ENCODE data around the gene PTEN. TPM values are rescaled to one million over a fixed set of nuclear protein-coding genes. Genes with fewer than 3 reads are reported as not detected.

The PTEN gene
- total RNA-seq, 2 experiments from 2014 or later: 79.8 to 86.0 TPM

GRCh38 chr10:87930934-87931835 is 67.8 kb downstream of the PTEN start:
- ATAC-seq (ENCODE audit: poor library complexity): no peak
- POLR2A ChIA-PET: interaction anchor here (0.7 kb wide), 1 partner anchor 113 kb away, joined by 3 read pairs; the partner anchor contains the start of gene ATAD1
- Histone ChIP-seq H3K36me3 (ENCODE audit: insufficient read depth, low read length) (peaks cover 35% of the 10 kb centered on the region), H3K4me1 (ENCODE audit: insufficient read depth, low read length) (no peaks in the 10 kb centered on the region), H3K27me3 (ENCODE audit: control insufficient read depth in 1 of 2, insufficient read depth in 2 of 2, low read length in 2 of 2) (no peaks in the 10 kb centered on the region), H3K27ac (ENCODE audit: low read depth in 1 of 2, low read length in 2 of 2) (no peak overlapping the region), H3K4me3 (ENCODE audit: low read length) (no peak overlapping the region), H3K9me3 (ENCODE audit: control insufficient read depth in 1 of 2, insufficient read depth in 1 of 2, low read length in 2 of 2) (no peaks in the 10 kb centered on the region)
- CTCF ChIA-PET: no interaction called here
- Mint-ChIP-seq H3K36me3 (ENCODE audit: low read depth) (peaks cover 82% of the 10 kb centered on the region), H3K27me3 (no peaks in the 10 kb centered on the region), H3K4me1 (ENCODE audit: low read depth) (peaks cover 76% of the 10 kb centered on the region), H3K9me3 (no peaks in the 10 kb centered on the region), H3K4me3 (no peak overlapping the region), H3K27ac (no peak overlapping the region)
- intact Hi-C loops (cut with DNase I, micrococcal nuclease): no loop called here
- DNase-seq: peak in 1 of 14 experiments; percentile 13
- TF ChIP-seq CTCF (IDR thresholded peaks at IDR 0.05): no peak

GRCh38 chr10:87931836-87932230 is 68.4 kb downstream of the PTEN start:
- no peak overlapping the region for H3K4me3 Mint-ChIP-seq
- H3K4me1 Mint-ChIP-seq (ENCODE audit: low read depth): peaks cover 76% of the 10 kb centered on the region
- H3K36me3 Mint-ChIP-seq (ENCODE audit: low read depth): peaks cover 82% of the 10 kb centered on the region
- H3K9me3 Mint-ChIP-seq: no peaks in the 10 kb centered on the region
- no peak overlapping the region for H3K4me3 ChIP-seq (ENCODE audit: low read length)
- no peak for ATAC-seq (ENCODE audit: poor library complexity)
- intact Hi-C loops (cut with DNase I, micrococcal nuclease): no loop called here
- H3K27me3 ChIP-seq (ENCODE audit: control insufficient read depth in 1 of 2, insufficient read depth in 2 of 2, low read length in 2 of 2): no peaks in the 10 kb centered on the region
- no peaks in the 10 kb centered on the region for H3K9me3 ChIP-seq (ENCODE audit: control insufficient read depth in 1 of 2, insufficient read depth in 1 of 2, low read length in 2 of 2)
- no peak for DNase-seq
- no peak overlapping the region for H3K27ac ChIP-seq (ENCODE audit: low read depth in 1 of 2, low read length in 2 of 2)
- no peak for TF ChIP-seq CTCF (IDR thresholded peaks at IDR 0.05)
- no peaks in the 10 kb centered on the region for H3K27me3 Mint-ChIP-seq
- POLR2A ChIA-PET: no interaction called here
- peaks cover 35% of the 10 kb centered on the region for H3K36me3 ChIP-seq (ENCODE audit: insufficient read depth, low read length)
- no peak overlapping the region for H3K27ac Mint-ChIP-seq
- CTCF ChIA-PET: no interaction called here
- no peaks in the 10 kb centered on the region for H3K4me1 ChIP-seq (ENCODE audit: insufficient read depth, low read length)

GRCh38 chr10:87935290-87936141 is 72.1 kb downstream of the PTEN start:
- Histone ChIP-seq H3K27me3 (ENCODE audit: control insufficient read depth in 1 of 2, insufficient read depth in 2 of 2, low read length in 2 of 2) (no peaks in the 10 kb centered on the region), H3K27ac (ENCODE audit: low read depth in 1 of 2, low read length in 2 of 2) (no peak overlapping the region), H3K36me3 (ENCODE audit: insufficient read depth, low read length) (peaks cover 40% of the 10 kb centered on the region), H3K4me1 (ENCODE audit: insufficient read depth, low read length) (no peaks in the 10 kb centered on the region), H3K4me3 (ENCODE audit: low read length) (no peak overlapping the region), H3K9me3 (ENCODE audit: control insufficient read depth in 1 of 2, insufficient read depth in 1 of 2, low read length in 2 of 2) (no peaks in the 10 kb centered on the region)
- DNase-seq (no peak), ATAC-seq (ENCODE audit: poor library complexity) (no peak)
- intact Hi-C loops (cut with DNase I, micrococcal nuclease): no loop called here
- CTCF ChIA-PET: no interaction called here
- Mint-ChIP-seq H3K36me3 (ENCODE audit: low read depth) (peaks cover 93% of the 10 kb centered on the region), H3K4me1 (ENCODE audit: low read depth) (peaks cover 62% of the 10 kb centered on the region), H3K27ac (peak overlapping the region; percentile 13), H3K27me3 (no peaks in the 10 kb centered on the region), H3K9me3 (no peaks in the 10 kb centered on the region), H3K4me3 (no peak overlapping the region)
- POLR2A ChIA-PET: no interaction called here
- no peak for TF ChIP-seq CTCF (IDR thresholded peaks at IDR 0.05)

All from CD4-positive, alpha-beta T cell (primary cell).